Astrocyte (in vitro differentiated cells and primary cell): Measurements from ENCODE around the gene PLEKHA7. TPM values are rescaled to one million over a fixed set of nuclear protein-coding genes. Genes with fewer than 3 reads are reported as not detected.

Experiments
- DNase-seq: peaks from one replicate; pipeline ENCODE4 v3.0.0-alpha.2; 2010; ENCODE audit warnings: low read depth
- FAIRE-seq: peaks from 2 replicates; lab custom pipeline; 2011; peaks lifted over from hg19 to GRCh38; lab: Jason Lieb, UNC
- H2AFZ ChIP-seq: 2 replicates; pipeline ENCODE4 v1.6.0; 2012; ENCODE audit warnings: low read depth, low read length, inconsistent platforms
- H3K27ac ChIP-seq: 2 replicates; pipeline ENCODE4 v1.5.1; 2011; ENCODE audit warnings: low read depth, low read length, inconsistent platforms
- H3K27me3 ChIP-seq: 2 replicates; pipeline ENCODE4 v1.6.0; 2011; ENCODE audit warnings: low read length, inconsistent platforms; ENCODE audit not compliant: insufficient read depth
- H3K36me3 ChIP-seq: 2 replicates; pipeline ENCODE4 v1.5.1; 2011; ENCODE audit warnings: low read length, inconsistent platforms; ENCODE audit not compliant: insufficient read depth
- H3K4me1 ChIP-seq: 2 replicates; pipeline ENCODE4 v1.5.1; 2011; ENCODE audit warnings: low read length, inconsistent platforms; ENCODE audit not compliant: insufficient read depth
- H3K4me2 ChIP-seq: 2 replicates; pipeline ENCODE4 v1.6.0; 2012; ENCODE audit warnings: low read length, inconsistent platforms
- H3K4me3 ChIP-seq: 2 replicates; pipeline ENCODE4 v1.5.1; 2011; ENCODE audit warnings: low read depth, mild to moderate bottlenecking, low read length, inconsistent platforms; ENCODE audit not compliant: insufficient read depth
- H3K79me2 ChIP-seq: 2 replicates; pipeline ENCODE4 v1.6.0; 2012; ENCODE audit warnings: mild to moderate bottlenecking, low read length, inconsistent platforms; ENCODE audit not compliant: insufficient read depth
- H3K9ac ChIP-seq: 2 replicates; pipeline ENCODE4 v1.6.0; 2012; ENCODE audit warnings: mild to moderate bottlenecking, low read length, inconsistent platforms
- H3K9me3 ChIP-seq: 2 replicates; pipeline ENCODE4 v1.5.1; 2012; ENCODE audit warnings: low read depth, mild to moderate bottlenecking, low read length, inconsistent platforms; ENCODE audit not compliant: insufficient read depth
- H4K20me1 ChIP-seq: 2 replicates; pipeline ENCODE4 v1.6.0; 2012; ENCODE audit warnings: low read length, inconsistent platforms; ENCODE audit not compliant: insufficient read depth
- H3K27ac Mint-ChIP-seq: one replicate; pipeline ENCODE4 v1.8.0; 2021; ENCODE audit warnings: mild to moderate bottlenecking, mixed read lengths; ENCODE audit not compliant: unreplicated experiment
- H3K27me3 Mint-ChIP-seq: one replicate; pipeline ENCODE4 v1.8.0; 2021; ENCODE audit warnings: low read depth, mixed read lengths; ENCODE audit not compliant: unreplicated experiment
- H3K36me3 Mint-ChIP-seq: one replicate; pipeline ENCODE4 v1.8.0; 2021; ENCODE audit warnings: low read depth, mixed read lengths; ENCODE audit not compliant: unreplicated experiment
- H3K4me1 Mint-ChIP-seq: one replicate; pipeline ENCODE4 v1.8.0; 2021; ENCODE audit warnings: low read depth, mixed read lengths; ENCODE audit not compliant: unreplicated experiment
- H3K4me3 Mint-ChIP-seq: one replicate; pipeline ENCODE4 v1.8.0; 2021; ENCODE audit warnings: mild to moderate bottlenecking, moderate library complexity, mixed read lengths; ENCODE audit not compliant: unreplicated experiment
- H3K9me3 Mint-ChIP-seq: one replicate; pipeline ENCODE4 v1.8.0; 2021; ENCODE audit warnings: mild to moderate bottlenecking, mixed read lengths; ENCODE audit not compliant: unreplicated experiment
- CTCF ChIP-seq: IDR thresholded peaks from 2 replicates; pipeline ENCODE4 v1.5.1; 2011; ENCODE audit warnings: low read depth, mild to moderate bottlenecking, inconsistent platforms, low read length, moderate library complexity; ENCODE audit not compliant: insufficient read depth
- EZH2 ChIP-seq: IDR thresholded peaks from 2 replicates; pipeline ENCODE4 v1.6.1; 2012; ENCODE audit warnings: mild to moderate bottlenecking, low read length, inconsistent platforms; ENCODE audit not compliant: insufficient read depth
- total RNA-seq: library from RNA; stranded (reverse); gene quantifications from 2 replicates; pipeline ENCODE4 v1.2.1, GENCODE V29; 2021

The PLEKHA7 gene
- total RNA-seq, 1 donor from 2014 or later, result 5.7 TPM

GRCh38 chr11:16758382-16759024 lies 255.7 kb downstream of the PLEKHA7 start:
- H3K27me3 ChIP-seq, result no peaks in the 10 kb centered on the region
- FAIRE-seq (no peak), DNase-seq (no peak)
- peaks cover 15% of the 10 kb centered on the region for H3K4me1 ChIP-seq
- peaks cover 20% of the 10 kb centered on the region for H3K36me3 ChIP-seq
- no peak overlapping the region for H2AFZ ChIP-seq
- H3K4me2 ChIP-seq, result no peak overlapping the region
- TF ChIP-seq CTCF, result no peak
- TF ChIP-seq EZH2, result no peak
- no peaks in the 10 kb centered on the region for H3K9me3 ChIP-seq
- no peak overlapping the region for H3K27ac Mint-ChIP-seq
- no peak overlapping the region for H3K9ac ChIP-seq
- H3K36me3 Mint-ChIP-seq, result peaks cover 8% of the 10 kb centered on the region
- no peak overlapping the region for H3K27ac ChIP-seq
- H3K79me2 ChIP-seq, result no peaks in the 10 kb centered on the region
- H3K27me3 Mint-ChIP-seq, result no peaks in the 10 kb centered on the region
- peaks cover 14% of the 10 kb centered on the region for H3K4me1 Mint-ChIP-seq
- no peaks in the 10 kb centered on the region for H3K9me3 Mint-ChIP-seq
- no peaks in the 10 kb centered on the region for H4K20me1 ChIP-seq
- H3K4me3 Mint-ChIP-seq, result no peak overlapping the region
- no peak overlapping the region for H3K4me3 ChIP-seq

- Mint-ChIP-seq H3K36me3 (peaks cover 26% of the 10 kb centered on the region), H3K4me1 (no peaks in the 10 kb centered on the region), H3K27me3 (no peaks in the 10 kb centered on the region), H3K4me3 (no peak overlapping the region), H3K9me3 (no peaks in the 10 kb centered on the region), H3K27ac (no peak overlapping the region)
- Histone ChIP-seq H3K27ac (no peak overlapping the region), H3K4me3 (no peak overlapping the region), H3K27me3 (no peaks in the 10 kb centered on the region), H3K4me2 (no peak overlapping the region), H3K79me2 (peaks cover 26% of the 10 kb centered on the region), H3K9me3 (no peaks in the 10 kb centered on the region), H3K4me1 (no peaks in the 10 kb centered on the region), H4K20me1 (peaks cover 57% of the 10 kb centered on the region), H3K9ac (no peak overlapping the region), H2AFZ (no peak overlapping the region), H3K36me3 (peaks cover 65% of the 10 kb centered on the region)
- FAIRE-seq (no peak), DNase-seq (no peak)
- TF ChIP-seq EZH2 (no peak), CTCF (no peak)
These were observed 263.8 kb downstream of the PLEKHA7 start for GRCh38 chr11:16750417-16750816.

- H4K20me1 ChIP-seq, result peaks cover 64% of the 10 kb centered on the region
- no peak overlapping the region for H3K27ac ChIP-seq
- no peaks in the 10 kb centered on the region for H3K4me1 Mint-ChIP-seq
- no peaks in the 10 kb centered on the region for H3K4me1 ChIP-seq
- H3K9me3 ChIP-seq, result no peaks in the 10 kb centered on the region
- no peak overlapping the region for H3K4me2 ChIP-seq
- no peak overlapping the region for H3K27ac Mint-ChIP-seq
- H3K36me3 ChIP-seq, result peaks cover 62% of the 10 kb centered on the region
- FAIRE-seq (no peak), DNase-seq (no peak)
- no peak overlapping the region for H2AFZ ChIP-seq
- H3K9ac ChIP-seq, result no peak overlapping the region
- H3K27me3 ChIP-seq, result no peaks in the 10 kb centered on the region
- H3K9me3 Mint-ChIP-seq, result no peaks in the 10 kb centered on the region
- H3K27me3 Mint-ChIP-seq, result no peaks in the 10 kb centered on the region
- H3K4me3 Mint-ChIP-seq, result no peak overlapping the region
- H3K79me2 ChIP-seq, result peaks cover 34% of the 10 kb centered on the region
- peaks cover 25% of the 10 kb centered on the region for H3K36me3 Mint-ChIP-seq
- TF ChIP-seq CTCF (no peak), EZH2 (no peak)
- H3K4me3 ChIP-seq, result no peak overlapping the region
These were observed 264.5 kb downstream of the PLEKHA7 start for GRCh38 chr11:16749666-16750065.
